Measurements from ENCODE around the gene TXNDC9. TPM values are rescaled to one million over a fixed set of nuclear protein-coding genes. Genes with fewer than 3 reads are reported as not detected.
A peak's percentile ranks its signal among the peaks of the same experiment; 100 is the strongest.

The TXNDC9 gene
- total RNA-seq, 4 donors from 2014 or later: 11.3 to 41.5 (median 33.2) TPM

DNA sequence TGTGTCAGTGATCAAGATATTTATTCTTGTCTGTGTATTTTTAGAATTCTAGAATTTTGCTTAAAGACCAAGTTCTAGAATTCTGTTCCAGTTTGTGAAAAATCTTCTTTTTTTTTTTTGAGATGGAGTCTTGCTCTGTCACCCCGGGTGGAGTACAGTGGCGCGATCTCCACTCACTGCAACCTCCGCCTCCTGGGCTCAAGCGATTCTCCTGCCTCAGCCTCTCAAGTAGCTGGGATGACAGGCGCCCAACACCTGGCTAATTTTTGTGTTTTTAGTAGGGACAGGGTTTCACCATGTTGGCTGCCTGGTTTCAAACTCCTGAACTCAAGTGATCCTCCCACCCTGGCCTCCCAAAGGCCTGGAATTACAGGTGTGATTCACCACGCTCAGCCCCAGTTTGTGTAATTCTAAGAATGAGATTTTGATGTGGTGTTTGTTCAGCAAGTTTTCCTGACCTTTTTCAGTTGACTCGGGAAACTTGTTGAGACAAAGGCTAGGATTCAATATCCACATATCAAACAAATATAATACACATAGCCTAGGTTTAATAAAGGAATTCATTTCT, 4.6 kb upstream of the TXNDC9 start:
- peaks cover 0 to 30% (median 15%) of the 10 kb centered on the region in 4 donors for H3K4me1 ChIP-seq
- H3K9me3 ChIP-seq: no peaks in the 10 kb centered on the region
- TF ChIP-seq, protein P1, sequence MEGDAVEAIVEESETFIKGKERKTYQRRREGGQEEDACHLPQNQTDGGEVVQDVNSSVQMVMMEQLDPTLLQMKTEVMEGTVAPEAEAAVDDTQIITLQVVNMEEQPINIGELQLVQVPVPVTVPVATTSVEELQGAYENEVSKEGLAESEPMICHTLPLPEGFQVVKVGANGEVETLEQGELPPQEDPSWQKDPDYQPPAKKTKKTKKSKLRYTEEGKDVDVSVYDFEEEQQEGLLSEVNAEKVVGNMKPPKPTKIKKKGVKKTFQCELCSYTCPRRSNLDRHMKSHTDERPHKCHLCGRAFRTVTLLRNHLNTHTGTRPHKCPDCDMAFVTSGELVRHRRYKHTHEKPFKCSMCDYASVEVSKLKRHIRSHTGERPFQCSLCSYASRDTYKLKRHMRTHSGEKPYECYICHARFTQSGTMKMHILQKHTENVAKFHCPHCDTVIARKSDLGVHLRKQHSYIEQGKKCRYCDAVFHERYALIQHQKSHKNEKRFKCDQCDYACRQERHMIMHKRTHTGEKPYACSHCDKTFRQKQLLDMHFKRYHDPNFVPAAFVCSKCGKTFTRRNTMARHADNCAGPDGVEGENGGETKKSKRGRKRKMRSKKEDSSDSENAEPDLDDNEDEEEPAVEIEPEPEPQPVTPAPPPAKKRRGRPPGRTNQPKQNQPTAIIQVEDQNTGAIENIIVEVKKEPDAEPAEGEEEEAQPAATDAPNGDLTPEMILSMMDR (IDR thresholded peaks at IDR 0.05): no peak
- TF ChIP-seq EP300 (IDR thresholded peaks at IDR 0.05; ENCODE audit: low read depth): no peak
- no peak for TF ChIP-seq POLR2A (IDR thresholded peaks at IDR 0.05)
- no peak for TF ChIP-seq POLR2AphosphoS5 (IDR thresholded peaks at IDR 0.05)
- no peaks in the 10 kb centered on the region for H3K36me3 ChIP-seq
- H3K27ac ChIP-seq: no peak overlapping the region
- H3K4me3 ChIP-seq: no peak overlapping the region
- H3K27me3 ChIP-seq: no peaks in the 10 kb centered on the region
- intact Hi-C loops (cut with DNase I; ENCODE audit: low total_unique reads): no loop called here
- DNase-seq: no peak
- WGBS, 2 donors (ENCODE audit: low coverage in 1 of 2): 84 to 86% methylated on average over 4 to 8 of the region's 8 CpGs
- in situ Hi-C loops (cut with MboI; ENCODE audit: low pct_ligation_motif_present in 1 of 4, low pct_unique_long_range_greater_than_20kb in 1 of 4, low sequenced_read_pairs in 3 of 4): loop anchor here (10.0 to 25.0 kb wide), 4 partner anchors 147 to 922 kb away; partner anchors contain the start of genes REV1 (in 3 of the 4), MITD1 (in 2 of the 4) and MRPL30 (in 2 of the 4)

DNA sequence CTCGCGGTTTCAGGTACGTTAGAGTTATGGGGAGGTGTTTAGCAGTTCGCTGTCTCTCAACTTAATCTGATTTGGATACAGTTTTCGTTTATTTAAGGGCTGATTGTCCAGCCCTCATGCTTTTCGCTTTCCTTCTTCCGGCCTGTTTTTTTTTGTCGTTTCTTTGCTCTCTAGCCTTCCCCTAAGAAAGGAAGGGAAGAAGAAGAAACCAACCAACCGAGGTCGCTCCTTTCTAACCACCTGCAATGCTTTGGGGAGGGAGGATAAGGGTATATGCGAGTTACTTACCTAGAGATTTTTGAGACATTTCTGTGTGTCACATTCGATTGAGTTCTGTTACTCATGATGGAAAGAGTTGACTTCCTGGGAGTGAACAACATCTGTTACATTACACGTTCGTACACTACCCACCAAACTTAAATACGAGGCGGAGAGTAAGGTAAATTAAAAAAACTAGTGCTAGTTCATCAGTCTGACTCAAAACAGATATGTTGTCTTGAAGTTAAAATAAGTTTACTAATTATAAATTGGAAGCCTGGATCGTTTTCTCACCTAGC, 2.0 kb upstream of the TXNDC9 start:
- TF ChIP-seq EP300 (IDR thresholded peaks at IDR 0.05; ENCODE audit: low read depth) (no peak), POLR2AphosphoS5 (IDR thresholded peaks at IDR 0.05) (no peak), POLR2A (IDR thresholded peaks at IDR 0.05) (no peak)
- TF ChIP-seq, protein P1 (IDR thresholded peaks at IDR 0.05): no peak
- peak overlapping the region; percentile 91 to 98 (median 93) for H3K4me3 ChIP-seq
- intact Hi-C loops (cut with DNase I; ENCODE audit: low total_unique reads): no loop called here
- no peaks in the 10 kb centered on the region for H3K36me3 ChIP-seq
- in situ Hi-C loops (cut with MboI; ENCODE audit: low pct_ligation_motif_present in 1 of 4, low pct_unique_long_range_greater_than_20kb in 1 of 4, low sequenced_read_pairs in 3 of 4): loop anchor here in 3 of 4 donors (10.0 to 25.0 kb wide), 4 partner anchors 149 to 924 kb away; partner anchors contain the start of genes MITD1 (in 3 of the 3), MRPL30 (in 3 of the 3) and REV1 (in 2 of the 3)
- no peak for DNase-seq
- WGBS, 2 donors (ENCODE audit: low coverage in 1 of 2): 3 to 5% methylated on average over 11 to 17 of the region's 17 CpGs
- H3K27me3 ChIP-seq: no peaks in the 10 kb centered on the region
- H3K9me3 ChIP-seq: no peaks in the 10 kb centered on the region
- peaks cover 16 to 47% (median 30%) of the 10 kb centered on the region in 4 donors for H3K4me1 ChIP-seq
- peak overlapping the region; percentile 93 to 97 (median 94) for H3K27ac ChIP-seq

DNA sequence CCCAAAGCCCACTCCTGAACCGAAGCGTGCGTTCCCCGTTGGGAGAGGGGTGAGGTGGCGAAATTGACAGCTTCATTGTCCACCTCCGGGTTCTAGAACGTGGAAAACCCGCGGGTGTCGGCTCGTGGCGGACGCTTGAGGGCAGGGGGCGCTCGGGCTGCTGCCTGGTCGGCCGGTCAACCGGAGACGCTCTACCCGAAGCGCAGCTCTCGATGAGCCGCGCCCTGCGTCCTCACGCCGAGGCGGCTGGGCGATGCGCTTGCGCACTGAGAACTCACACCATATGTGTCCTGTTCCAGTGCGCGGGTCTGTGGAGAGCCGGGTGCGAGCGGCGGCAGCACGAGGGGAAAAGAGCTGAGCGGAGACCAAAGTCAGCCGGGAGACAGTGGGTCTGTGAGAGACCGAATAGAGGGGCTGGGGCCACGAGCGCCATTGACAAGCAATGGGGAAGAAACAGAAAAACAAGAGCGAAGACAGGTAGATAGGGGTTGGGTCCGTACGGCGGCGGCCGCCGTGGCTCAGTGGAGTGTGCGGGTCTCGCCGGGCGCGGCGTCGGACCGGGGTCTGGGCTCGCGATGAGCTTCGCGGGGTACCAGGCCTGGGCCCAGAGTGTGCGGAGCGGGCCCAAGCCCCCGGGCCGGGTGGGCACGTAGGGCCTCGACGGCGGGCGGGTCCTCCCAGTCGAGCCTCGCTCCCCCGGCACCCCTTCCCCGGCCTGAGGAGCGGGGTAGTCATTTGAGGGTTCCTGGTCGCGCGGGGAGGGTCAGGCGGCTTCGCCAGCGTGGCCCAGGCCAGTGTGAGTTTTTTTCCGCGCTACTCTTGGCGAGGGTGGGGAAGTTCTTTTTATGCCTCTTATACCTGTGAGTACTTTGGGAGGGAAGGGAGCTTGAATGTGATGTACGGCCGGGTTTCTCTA, 1.2 kb upstream of the TXNDC9 start, which contains the start of gene EIF5B:
Gene EIF5B (plus strand): TSS at position 277 of the 916 bp plus-strand sequence. CDS start 166 bp downstream, at position 443.
- Histone ChIP-seq H3K27ac (peak within 1 kb of the TSS; percentile 93 to 97 (median 94)), H3K4me3 (peak within 1 kb of the TSS; percentile 91 to 98 (median 93)), H3K9me3 (no peaks in the 10 kb centered on the region), H3K36me3 (no peaks in the 10 kb centered on the region), H3K27me3 (no peaks in the 10 kb centered on the region), H3K4me1 (peaks cover 16 to 47% (median 30%) of the 10 kb centered on the region in 4 donors)
- TF ChIP-seq POLR2A (IDR thresholded peaks at IDR 0.05) (peak; percentile 74), EP300 (IDR thresholded peaks at IDR 0.05; ENCODE audit: low read depth) (no peak), POLR2AphosphoS5 (IDR thresholded peaks at IDR 0.05) (peak; percentile 86 to 93 (median 88))
- TF ChIP-seq, protein P1 (IDR thresholded peaks at IDR 0.05): peak in 4 of 5 experiments; percentile 42 to 58 (median 54)
- 0 to 1% methylated on average over 9 to 71 of the region's 87 CpGs for WGBS, 2 donors (ENCODE audit: low coverage in 1 of 2)
- intact Hi-C loops (cut with DNase I; ENCODE audit: low total_unique reads) (loop anchor here (2.0 kb wide), 1 partner anchor 153 kb away; the partner anchor contains the start of gene REV1), in situ Hi-C loops (cut with MboI; ENCODE audit: low pct_ligation_motif_present in 1 of 4, low pct_unique_long_range_greater_than_20kb in 1 of 4, low sequenced_read_pairs in 3 of 4) (loop anchor here in 3 of 4 donors (10.0 to 25.0 kb wide), 4 partner anchors 150 to 925 kb away; partner anchors contain the start of genes MITD1 (in 3 of the 3), MRPL30 (in 3 of the 3) and REV1 (in 2 of the 3))
- peak; percentile 97 for DNase-seq
